Sigmoid colon (tissue), 3 donors: ENCODE results near the gene DYNLT4.
"Not testable (repeated sequence)": the region's sequence is repeated elsewhere in the genome, so short reads cannot be mapped to it uniquely, and the experiment has no call there.

Experiments used
- CTCF ChIP-seq, 4 experiments: fragments of 450-650 bp in 3 of 4; fragments of 200-600 bp in 1 of 4; IDR thresholded peaks; one replicate each; pipeline ENCODE4 v1.5.1; 2016 to 2019; ENCODE audit warnings: antibody characterized with exemption in 4 of 4, mild to moderate bottlenecking in 3 of 4, moderate library complexity in 2 of 4
- POLR2A ChIP-seq, 2 donors: fragments of 450-650 bp; IDR thresholded peaks; one replicate each; pipeline ENCODE4 v1.6.1; 2016; ENCODE audit warnings: antibody characterized with exemption in 2 of 2, mild to moderate bottlenecking in 2 of 2, moderate library complexity in 2 of 2

DNA sequence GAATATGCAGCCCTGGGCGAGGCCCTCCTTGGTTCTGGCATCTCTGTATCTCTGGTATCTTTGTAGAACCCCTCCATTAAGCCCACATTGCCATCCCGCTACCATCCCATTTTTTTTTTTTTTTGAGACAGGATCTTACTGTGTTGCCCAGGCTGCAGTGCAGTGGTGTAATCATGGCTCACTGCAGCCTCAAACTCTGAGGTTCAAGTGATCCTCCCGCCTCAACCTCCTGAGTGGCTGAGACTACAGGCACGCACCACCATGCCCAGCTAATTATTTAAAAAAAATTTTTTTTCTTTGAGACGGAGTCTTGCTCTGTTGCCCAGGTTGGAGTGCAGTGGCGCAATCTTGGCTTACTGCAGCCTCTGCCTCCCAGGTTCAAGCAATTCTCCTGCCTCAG, 17.2 kb upstream of the DYNLT4 start:
- TF ChIP-seq CTCF, POLR2A (IDR thresholded peaks at IDR 0.05): not testable (repeated sequence)
